Skeletal muscle satellite cell (primary cell): ENCODE measurements around the gene RABGEF1.
"Not testable (repeated sequence)": the region's sequence is repeated elsewhere in the genome, so short reads cannot be mapped to it uniquely, and the experiment has no call there.

ENCODE experiments used
- H3K27me3 ChIP-seq: 2 replicates; pipeline ENCODE4 v1.7.0; 2013; ENCODE audit warnings: low read length; ENCODE audit not compliant: control insufficient read depth, insufficient read depth
- H3K36me3 ChIP-seq: 2 replicates; pipeline ENCODE4 v1.7.0; 2013; ENCODE audit warnings: mild to moderate bottlenecking, control low read depth, low read length; ENCODE audit not compliant: insufficient read depth
- H3K4me1 ChIP-seq: 2 replicates; pipeline ENCODE4 v1.7.0; 2013; ENCODE audit warnings: low read length; ENCODE audit not compliant: control insufficient read depth, insufficient read depth
- H3K4me2 ChIP-seq: 2 replicates; pipeline ENCODE4 v1.7.0; 2013; ENCODE audit warnings: mild to moderate bottlenecking, low read length
- H3K4me3 ChIP-seq: 2 replicates; pipeline ENCODE4 v1.7.0; 2013; ENCODE audit warnings: low read length
- H3K9ac ChIP-seq: 2 replicates; pipeline ENCODE4 v1.7.0; 2013; ENCODE audit warnings: mild to moderate bottlenecking, low read depth, low read length, moderate library complexity
- H3K9me3 ChIP-seq: replicated peaks from 2 replicates; pipeline ENCODE4 v1.7.0; 2013; ENCODE audit warnings: mild to moderate bottlenecking, control low read depth, low read length

The RABGEF1 gene

GRCh38 chr7:66766041-66766440 lies 25.5 kb downstream of the RABGEF1 start:
- peaks cover 19% of the 10 kb centered on the region for H3K36me3 ChIP-seq
- H3K4me3 ChIP-seq: no peak overlapping the region
- no peaks in the 10 kb centered on the region for H3K9me3 ChIP-seq
- no peaks in the 10 kb centered on the region for H3K27me3 ChIP-seq
- no peak overlapping the region for H3K4me2 ChIP-seq
- no peak overlapping the region for H3K9ac ChIP-seq
- H3K4me1 ChIP-seq: peaks cover 4% of the 10 kb centered on the region

DNA sequence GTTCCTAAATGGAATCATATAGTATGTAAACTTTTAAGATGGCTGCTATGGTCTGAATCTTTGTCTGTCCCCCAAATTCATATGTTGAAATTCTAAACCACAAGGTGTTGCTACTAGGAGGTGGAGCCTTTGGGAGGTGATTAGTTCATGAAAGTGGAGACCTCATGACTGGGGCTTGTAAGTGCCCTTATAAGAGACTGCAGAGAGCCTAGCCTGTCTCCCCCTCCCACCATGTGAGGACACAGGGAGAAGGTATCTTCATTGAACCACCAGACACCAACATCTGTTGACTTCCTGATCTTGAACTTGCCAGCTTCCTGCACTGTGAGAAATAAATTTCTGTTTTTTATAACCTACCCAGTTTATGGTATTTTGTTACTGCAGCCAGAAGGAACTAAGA lies 27.0 kb downstream of the RABGEF1 start:
- H3K9me3 ChIP-seq, H3K27me3 ChIP-seq, H3K9ac ChIP-seq, H3K4me2 ChIP-seq, H3K4me3 ChIP-seq, H3K4me1 ChIP-seq: not testable (repeated sequence)
- peaks cover 18% of the 10 kb centered on the region for H3K36me3 ChIP-seq

DNA sequence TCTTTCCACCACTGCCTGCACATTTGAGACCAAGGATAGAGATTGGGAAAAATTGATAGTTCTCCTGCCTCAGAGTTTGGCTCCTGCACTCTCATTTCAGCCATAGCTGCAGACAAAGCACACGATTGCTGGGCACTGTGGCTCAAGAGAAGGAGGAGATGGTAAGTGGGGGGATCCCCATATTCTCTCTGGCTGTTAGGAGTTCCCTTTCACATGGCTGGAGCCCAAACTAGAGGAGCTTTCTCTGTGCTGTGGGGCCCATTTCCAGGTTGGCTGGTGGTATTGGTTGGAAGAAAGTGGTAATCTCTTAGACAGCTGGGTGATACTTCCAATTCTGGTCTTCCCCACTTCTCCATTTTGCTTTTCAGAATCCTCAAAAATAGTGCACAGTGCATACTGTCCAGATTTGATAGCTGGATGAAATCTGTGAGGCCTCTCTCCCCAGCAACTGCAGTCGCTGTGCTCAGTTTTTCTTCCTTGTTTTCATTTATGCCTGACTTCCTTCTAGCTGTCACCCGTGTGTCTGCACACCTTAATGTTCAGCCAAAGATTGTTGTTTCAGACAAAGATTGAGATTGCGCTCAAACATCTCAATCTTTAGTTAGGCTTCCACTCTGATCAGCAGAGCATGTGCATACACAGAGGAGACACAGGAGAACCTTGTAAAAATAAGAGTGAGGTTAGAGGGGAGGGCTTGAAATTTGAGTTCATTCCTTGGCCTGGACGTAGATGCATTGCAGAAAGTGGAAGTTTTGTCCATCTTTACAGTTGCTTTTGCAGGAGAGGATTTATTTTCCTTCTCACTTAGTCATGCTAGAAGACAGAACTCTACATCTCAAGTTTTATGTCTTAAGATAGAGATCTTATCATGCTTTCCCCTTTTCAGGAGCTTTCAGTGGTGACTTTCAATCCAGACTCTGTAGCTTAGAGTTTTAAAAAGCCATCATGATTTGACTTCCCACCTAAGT lies 28.6 kb downstream of the RABGEF1 start:
- peaks cover 16% of the 10 kb centered on the region for H3K36me3 ChIP-seq
- no peaks in the 10 kb centered on the region for H3K27me3 ChIP-seq
- no peaks in the 10 kb centered on the region for H3K9me3 ChIP-seq
- H3K4me2 ChIP-seq: no peak overlapping the region
- H3K9ac ChIP-seq: no peak overlapping the region
- peaks cover 4% of the 10 kb centered on the region for H3K4me1 ChIP-seq
- H3K4me3 ChIP-seq: no peak overlapping the region

DNA sequence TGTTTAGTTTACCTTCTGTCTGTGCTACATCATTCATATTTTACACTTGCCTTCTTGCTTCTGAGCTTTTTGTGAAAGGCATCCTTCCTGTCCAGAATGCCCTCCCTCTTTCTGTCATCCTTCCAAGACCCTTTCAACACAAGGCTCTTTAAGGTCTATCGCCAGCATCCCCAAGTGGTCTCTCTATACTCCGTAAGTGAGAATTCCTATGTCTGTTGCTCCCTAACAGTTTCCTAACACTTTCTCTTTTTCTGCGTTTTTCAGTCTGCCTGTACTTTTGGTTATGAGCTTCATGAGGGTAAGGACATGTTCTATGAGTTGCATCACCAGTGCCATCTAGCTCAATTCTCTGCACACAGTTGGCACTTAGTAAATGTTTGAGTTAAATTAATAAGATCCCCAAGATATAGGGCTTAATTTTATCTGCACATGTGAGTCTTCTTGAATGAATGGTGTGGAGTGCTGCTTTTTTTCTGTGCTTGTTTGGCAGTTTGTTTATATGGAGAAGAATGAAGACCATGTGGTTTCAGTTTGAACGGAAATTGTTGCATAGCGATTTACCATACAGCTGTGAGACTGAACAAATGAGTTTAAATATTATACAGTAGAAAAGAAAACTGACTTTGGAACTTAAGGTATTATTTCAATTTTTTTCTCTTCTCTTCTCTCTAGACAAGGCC lies 29.4 kb downstream of the RABGEF1 start:
- peaks cover 4% of the 10 kb centered on the region for H3K4me1 ChIP-seq

DNA sequence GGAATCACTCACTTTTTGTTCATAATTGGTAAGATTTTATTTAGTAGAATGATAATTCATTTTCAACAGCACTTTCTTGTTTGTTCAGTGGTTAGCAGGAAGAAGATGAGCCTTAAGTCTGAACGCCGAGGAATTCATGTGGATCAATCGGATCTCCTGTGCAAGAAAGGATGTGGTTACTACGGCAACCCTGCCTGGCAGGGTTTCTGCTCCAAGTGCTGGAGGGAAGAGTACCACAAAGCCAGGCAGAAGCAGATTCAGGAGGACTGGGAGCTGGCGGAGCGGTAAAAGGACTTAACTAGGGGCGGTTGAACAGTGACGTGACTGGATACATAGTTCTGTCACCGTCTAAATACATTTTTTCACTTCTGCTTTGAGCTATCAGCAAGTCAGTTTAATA lies 31.3 kb downstream of the RABGEF1 start:
- peaks cover 4% of the 10 kb centered on the region for H3K4me1 ChIP-seq
- no peak overlapping the region for H3K4me3 ChIP-seq
- H3K27me3 ChIP-seq: no peaks in the 10 kb centered on the region
- no peak overlapping the region for H3K4me2 ChIP-seq
- peaks cover 38% of the 10 kb centered on the region for H3K36me3 ChIP-seq
- no peaks in the 10 kb centered on the region for H3K9me3 ChIP-seq
- no peak overlapping the region for H3K9ac ChIP-seq

More for the DNA sequence above, 29.4 kb downstream of the RABGEF1 start:
- Histone ChIP-seq H3K27me3 (no peaks in the 10 kb centered on the region), H3K4me3 (no peak overlapping the region), H3K9me3 (no peaks in the 10 kb centered on the region), H3K4me2 (no peak overlapping the region), H3K36me3 (peaks cover 24% of the 10 kb centered on the region), H3K9ac (no peak overlapping the region)

DNA sequence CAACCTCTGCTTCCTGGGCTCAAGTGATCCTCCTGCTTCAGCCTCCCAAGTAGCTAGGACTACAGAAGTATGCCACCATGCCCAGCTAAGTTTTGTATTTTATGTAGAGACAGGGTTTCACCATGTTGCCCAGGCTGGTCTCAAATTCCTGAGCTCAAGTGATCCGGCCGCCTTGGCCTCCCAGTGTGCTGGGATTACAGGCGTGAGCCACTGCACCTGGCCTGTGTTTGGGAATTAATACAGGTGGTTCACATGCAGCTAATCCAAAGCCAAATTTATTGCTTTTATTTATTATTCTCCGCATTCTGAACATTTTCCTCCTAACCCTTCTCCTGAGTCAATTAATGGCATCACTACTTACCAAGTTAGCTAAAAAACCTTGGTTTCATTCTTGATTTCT lies 33.2 kb downstream of the RABGEF1 start:
- not testable (repeated sequence) for H3K9ac ChIP-seq, H3K9me3 ChIP-seq, H3K4me1 ChIP-seq, H3K4me3 ChIP-seq, H3K4me2 ChIP-seq, H3K27me3 ChIP-seq
- H3K36me3 ChIP-seq: peaks cover 37% of the 10 kb centered on the region

- not testable (repeated sequence) for H3K9ac ChIP-seq, H3K27me3 ChIP-seq, H3K9me3 ChIP-seq, H3K4me2 ChIP-seq, H3K4me3 ChIP-seq
- peaks cover 36% of the 10 kb centered on the region for H3K36me3 ChIP-seq
- H3K4me1 ChIP-seq: peaks cover 15% of the 10 kb centered on the region
These were observed 35.9 kb downstream of the RABGEF1 start for GRCh38 chr7:66776383-66776782.

GRCh38 chr7:66776800-66777442 lies 36.4 kb downstream of the RABGEF1 start:
- no peak overlapping the region for H3K4me3 ChIP-seq
- H3K36me3 ChIP-seq: peaks cover 40% of the 10 kb centered on the region
- H3K9ac ChIP-seq: no peak overlapping the region
- H3K27me3 ChIP-seq: no peaks in the 10 kb centered on the region
- no peaks in the 10 kb centered on the region for H3K9me3 ChIP-seq
- no peak overlapping the region for H3K4me2 ChIP-seq
- H3K4me1 ChIP-seq: peaks cover 15% of the 10 kb centered on the region

- no peak overlapping the region for H3K9ac ChIP-seq
- H3K27me3 ChIP-seq: no peaks in the 10 kb centered on the region
- no peak overlapping the region for H3K4me2 ChIP-seq
- H3K4me1 ChIP-seq: peaks cover 15% of the 10 kb centered on the region
- no peaks in the 10 kb centered on the region for H3K9me3 ChIP-seq
- H3K36me3 ChIP-seq: peaks cover 41% of the 10 kb centered on the region
- no peak overlapping the region for H3K4me3 ChIP-seq
These were observed 37.7 kb downstream of the RABGEF1 start for GRCh38 chr7:66778201-66778600.

DNA sequence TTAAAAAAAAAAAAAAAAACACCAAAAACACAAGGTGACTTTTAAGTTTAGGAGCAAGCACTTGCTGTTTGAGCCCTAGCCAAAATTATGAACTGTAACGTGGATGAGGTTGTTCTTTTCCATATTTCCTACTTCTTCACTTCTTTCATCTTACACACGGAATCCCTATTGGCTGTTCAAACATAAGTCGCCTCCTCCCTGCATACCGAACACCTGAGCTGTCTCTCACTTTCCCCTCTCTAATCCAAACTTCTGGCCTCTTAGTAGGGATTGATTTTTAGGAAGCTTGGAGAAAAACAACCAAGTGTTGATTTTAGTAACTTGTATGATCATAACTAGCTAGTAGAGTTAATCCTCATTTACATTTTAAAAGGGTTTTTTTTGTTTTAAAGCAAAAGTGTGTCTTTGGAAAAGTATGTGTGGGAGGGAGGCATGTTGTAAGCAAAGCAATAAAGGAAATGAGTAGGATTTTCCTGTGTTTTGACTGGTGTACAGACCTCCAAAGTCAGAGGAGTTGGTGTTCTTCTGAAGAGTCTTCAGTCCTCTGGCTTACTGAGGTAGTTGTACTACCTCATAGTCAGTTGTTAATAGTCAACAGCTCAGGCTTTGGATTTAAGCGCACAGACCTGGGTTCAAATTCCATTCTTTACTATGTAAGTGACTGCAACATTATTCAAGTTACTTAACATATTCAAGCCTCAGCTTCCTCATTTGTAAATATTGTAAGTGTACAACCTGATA lies 39.3 kb downstream of the RABGEF1 start:
- H3K36me3 ChIP-seq: peaks cover 36% of the 10 kb centered on the region
- H3K9ac ChIP-seq: no peak overlapping the region
- H3K4me2 ChIP-seq: peak overlapping the region; percentile 16
- H3K27me3 ChIP-seq: no peaks in the 10 kb centered on the region
- H3K4me1 ChIP-seq: peaks cover 15% of the 10 kb centered on the region
- H3K9me3 ChIP-seq: no peaks in the 10 kb centered on the region
- no peak overlapping the region for H3K4me3 ChIP-seq
